K562 (cell line): ENCODE results near the gene HSDL1. TPM values are rescaled to one million over a fixed set of nuclear protein-coding genes. Genes with fewer than 3 reads are reported as not detected.

Experiments used
- ARHGAP35 ChIP-seq: fragments of 450-650 bp; IDR thresholded peaks from 2 replicates; pipeline ENCODE4 v1.6.1; 2018; ENCODE audit not compliant: partially characterized antibody
- ATF1 ChIP-seq, 2 experiments: fragments of 450-650 bp in 1 of 2; IDR thresholded peaks; 2 replicates each; pipeline ENCODE4 v1.6.1; 2016; ENCODE audit warnings: missing compliant biosample characterization in 1 of 2, missing genetic modification characterization in 1 of 2
- CHD4 ChIP-seq: fragments of 200-600 bp; sonication (generic); IDR thresholded peaks from 3 replicates; pipeline ENCODE4 v1.6.1; 2012; ENCODE audit warnings: low read depth, mild to moderate bottlenecking, mixed read lengths, low read length, inconsistent platforms; ENCODE audit not compliant: insufficient read depth, insufficient replicate concordance, poor library complexity, severe bottlenecking
- DMBX1 ChIP-seq: fragments of 250-450 bp; sonication (Bioruptor Pico); IDR thresholded peaks from 2 replicates; pipeline ENCODE4 v1.8.0; 2022; ENCODE audit warnings: inconsistent platforms, mild to moderate bottlenecking, moderate library complexity, borderline replicate concordance
- DNMT1 ChIP-seq: fragments of 450-650 bp; IDR thresholded peaks from 2 replicates; pipeline ENCODE4 v1.6.1; 2016; ENCODE audit warnings: antibody characterized with exemption, mild to moderate bottlenecking
- FIP1L1 ChIP-seq: fragments of 200-400 bp; formaldehyde crosslinking; IDR thresholded peaks from 2 replicates; pipeline ENCODE4 v1.6.1; 2018; ENCODE audit warnings: mild to moderate bottlenecking, low read depth, low read length; ENCODE audit not compliant: poor library complexity, severe bottlenecking
- HDGF ChIP-seq: fragments of 450-650 bp; IDR thresholded peaks from 2 replicates; pipeline ENCODE4 v1.6.1; 2016
- HNRNPLL ChIP-seq: fragments of 200-400 bp; formaldehyde crosslinking; IDR thresholded peaks from 2 replicates; pipeline ENCODE4 v1.6.1; 2017; ENCODE audit warnings: low read length, low read depth, mild to moderate bottlenecking; ENCODE audit not compliant: poor library complexity, severe bottlenecking
- KLF10 ChIP-seq: fragments of 250-450 bp; sonication (Bioruptor Pico); IDR thresholded peaks from 2 replicates; pipeline ENCODE4 v1.6.1; 2021; ENCODE audit warnings: matching md5 sums
- KLF16 ChIP-seq: IDR thresholded peaks from 2 replicates; pipeline ENCODE4 v1.6.1; 2016; ENCODE audit warnings: antibody characterized with exemption
- MTA3 ChIP-seq: fragments of 450-650 bp; formaldehyde crosslinking; IDR thresholded peaks from 2 replicates; pipeline ENCODE4 v1.6.1; 2017; ENCODE audit warnings: mild to moderate bottlenecking, borderline replicate concordance
- PTBP1 ChIP-seq: fragments of 200-400 bp; formaldehyde crosslinking; IDR thresholded peaks from 2 replicates; pipeline ENCODE4 v1.6.1; 2017; ENCODE audit warnings: low read depth, low read length
- PTTG1 ChIP-seq: fragments of 450-650 bp; IDR thresholded peaks from 2 replicates; pipeline ENCODE4 v1.6.1; 2016; ENCODE audit warnings: low read depth, mild to moderate bottlenecking, missing genetic modification characterization, missing compliant biosample characterization
- SNIP1 ChIP-seq: fragments of 450-650 bp; IDR thresholded peaks from 2 replicates; pipeline ENCODE4 v1.7.1; 2017; ENCODE audit warnings: low read depth, mild to moderate bottlenecking
- SP2 ChIP-seq: IDR thresholded peaks from 2 replicates; pipeline ENCODE4 v1.6.1; 2011; ENCODE audit warnings: mild to moderate bottlenecking, low read depth, low read length, moderate library complexity; ENCODE audit not compliant: poor library complexity, severe bottlenecking; ENCODE audit errors: extremely low read depth
- SRSF1 ChIP-seq: fragments of 200-400 bp; formaldehyde crosslinking; IDR thresholded peaks from 2 replicates; pipeline ENCODE4 v1.6.1; 2017; ENCODE audit warnings: mild to moderate bottlenecking, low read depth, low read length, moderate library complexity
- TAF1 ChIP-seq: IDR thresholded peaks from 2 replicates; pipeline ENCODE4 v1.6.1; 2011; ENCODE audit warnings: mild to moderate bottlenecking, low read length, moderate library complexity; ENCODE audit not compliant: insufficient read depth, control insufficient read depth, severe bottlenecking; ENCODE audit errors: extremely low read depth
- TAF15 ChIP-seq: fragments of 200-400 bp; formaldehyde crosslinking; IDR thresholded peaks from 2 replicates; pipeline ENCODE4 v1.6.1; 2017; ENCODE audit warnings: mild to moderate bottlenecking, low read depth, low read length, moderate library complexity
- TEAD1 ChIP-seq, 2 experiments: fragments of 450-650 bp in 1 of 2; sonication (generic) in 1 of 2; formaldehyde crosslinking; IDR thresholded peaks; 2 replicates each; pipeline versions ENCODE4 v1.4.0 to v1.8.0; 2020 to 2022; ENCODE audit warnings: mild to moderate bottlenecking in 2 of 2, missing genetic modification reagents in 1 of 2
- TEAD2 ChIP-seq: fragments of 450-650 bp; IDR thresholded peaks from 2 replicates; pipeline ENCODE4 v1.6.1; 2016; ENCODE audit warnings: missing genetic modification characterization, control low read depth, missing compliant biosample characterization
- ZBTB7A ChIP-seq: IDR thresholded peaks from 2 replicates; pipeline ENCODE4 v1.6.1; 2011; ENCODE audit warnings: low read depth, mild to moderate bottlenecking, low read length, moderate library complexity, borderline replicate concordance; ENCODE audit not compliant: control insufficient read depth
- ZBTB8A ChIP-seq: fragments of 450-650 bp; IDR thresholded peaks from 2 replicates; pipeline ENCODE4 v1.6.1; 2018; ENCODE audit warnings: mild to moderate bottlenecking, moderate library complexity; ENCODE audit not compliant: partially characterized antibody
- ZBTB9 ChIP-seq: fragments of 450-650 bp; formaldehyde crosslinking; IDR thresholded peaks from 2 replicates; pipeline ENCODE4 v1.4.0; 2020; ENCODE audit warnings: mild to moderate bottlenecking, moderate library complexity
- ZNF324 ChIP-seq: fragments of 250-450 bp; sonication (Bioruptor Pico); IDR thresholded peaks from 2 replicates; pipeline ENCODE4 v1.4.0; 2020; ENCODE audit warnings: mild to moderate bottlenecking
- ZNF431 ChIP-seq: sonication (generic); formaldehyde crosslinking; IDR thresholded peaks from 2 replicates; pipeline ENCODE4 v1.8.0; 2022; ENCODE audit warnings: mild to moderate bottlenecking, missing genetic modification reagents
- ZNF449 ChIP-seq: fragments of 250-450 bp; sonication (Bioruptor Pico); IDR thresholded peaks from 2 replicates; pipeline ENCODE4 v1.8.0; 2022; ENCODE audit warnings: moderate library complexity, mild to moderate bottlenecking, inconsistent platforms
- ZNF551 ChIP-seq: fragments of 250-450 bp; sonication (Bioruptor Pico); IDR thresholded peaks from 2 replicates; pipeline ENCODE4 v1.5.0; 2021; ENCODE audit warnings: mild to moderate bottlenecking, moderate library complexity
- ZNF707 ChIP-seq: fragments of 250-450 bp; sonication (Bioruptor Pico); conservative IDR thresholded peaks from 2 replicates; pipeline ENCODE4 v1.8.0; 2022; ENCODE audit warnings: inconsistent platforms, mild to moderate bottlenecking, moderate library complexity
- polyA plus RNA-seq, 8 experiments: library from polyadenylated mRNA; depleted of rRNA in 4 of 8; stranded (reverse) in 5 of 8; unstranded in 3 of 8; fragments of >200 nt; fragmentation: Nextera tagmentation in 2 of 8; fragmentation: Illumina TruSeq in 1 of 8; extraction: Ambion mirVana in 2 of 8; extraction: Trizol in 1 of 8; gene quantifications; 2 replicates each; pipeline versions ENCODE4 v1.2.1 to v1.2.3, GENCODE V29; 2011 to 2014; ENCODE audit warnings: inconsistent platforms in 1 of 8, missing spikeins in 1 of 8
- total RNA-seq, 7 experiments: library from RNA; depleted of rRNA in 6 of 7; stranded (reverse); fragments of >200 nt in 6 of 7; fragmentation: Illumina TruSeq in 2 of 7; extraction: Trizol in 2 of 7; gene quantifications; 2 replicates each; pipeline versions ENCODE4 v1.2.1 to v1.2.3, GENCODE V29; 2011 to 2021; ENCODE audit warnings: low replicate concordance in 1 of 7

HSDL1 gene
- total and polyA plus RNA-seq, 9 of the 15 experiments (the other 6 are each of a cell fraction or from before 2014, with no cell fraction given) = 14.8 to 41.2 (median 27.7) TPM

GRCh38 chr16:84139628-84140258, 5.2 kb downstream of the HSDL1 start (continued):
- no peak for TF ChIP-seq TAF1
- no peak for TF ChIP-seq KLF16
- TF ChIP-seq TAF15 = no peak
- TF ChIP-seq PTBP1 = no peak
- TF ChIP-seq ARHGAP35 = no peak
- no peak for TF ChIP-seq SRSF1
- no peak for TF ChIP-seq DNMT1
- no peak; the same call in 1 of the 2 replicates for TF ChIP-seq MTA3
- TF ChIP-seq FIP1L1 = no peak
- TF ChIP-seq ZBTB9 = no peak
- no peak for TF ChIP-seq ZBTB8A
- TF ChIP-seq ZNF449 (CRISPR knock-in tag) = no peak
- no peak for TF ChIP-seq SP2
- no peak for TF ChIP-seq ZNF707 (CRISPR knock-in tag)
- TF ChIP-seq CHD4 = no peak
- no peak for TF ChIP-seq ZNF431 (CRISPR knock-in tag)
- TF ChIP-seq PTTG1 (tag) = peak; percentile 14; the same call in 1 of the 2 replicates
- TF ChIP-seq ZNF551 (CRISPR knock-in tag) = no peak
- TF ChIP-seq ZBTB7A = no peak
- no peak for TF ChIP-seq KLF10 (CRISPR knock-in tag)
- no peak for TF ChIP-seq ZNF324 (CRISPR knock-in tag)
- TF ChIP-seq HDGF = no peak
- TF ChIP-seq SNIP1 = no peak
- TF ChIP-seq HNRNPLL = no peak
- no peak; a peak in 1 of 4 replicates for TF ChIP-seq TEAD1 (CRISPR knock-in tag; IDR thresholded peaks at IDR 0.05)
- peak; percentile 48; the same call in 1 of the 2 replicates for TF ChIP-seq TEAD2 (tag)
- TF ChIP-seq ATF1 (CRISPR knock-in tag; IDR thresholded peaks at IDR 0.05) = no peak
- no peak for TF ChIP-seq ATF1 (tag; IDR thresholded peaks at IDR 0.05)
- TF ChIP-seq DMBX1 (CRISPR knock-in tag) = peak; percentile 47; the same call in 1 of the 2 replicates
